Erythroblast (primary cell): Measurements from ENCODE around the gene TRAPPC2L.

Experiments
- DNase-seq, 2 experiments: peaks; one replicate each; lab custom pipeline; 2025; lab: John Stamatoyannopoulos, UW
- GATA1 ChIP-seq: IDR thresholded peaks from 2 replicates; pipeline ENCODE4 v1.6.1; 2011; ENCODE audit warnings: low read depth, mild to moderate bottlenecking, control low read depth, low read length, moderate library complexity
- POLR2A ChIP-seq: IDR thresholded peaks from 2 replicates; pipeline ENCODE4 v1.6.1; 2011; ENCODE audit warnings: mild to moderate bottlenecking, low read length

TRAPPC2L gene

GRCh38 chr16:88839745-88840599 is 17.0 kb upstream of the TRAPPC2L start:
- no peak for TF ChIP-seq GATA1
- DNase-seq: no peak

DNA sequence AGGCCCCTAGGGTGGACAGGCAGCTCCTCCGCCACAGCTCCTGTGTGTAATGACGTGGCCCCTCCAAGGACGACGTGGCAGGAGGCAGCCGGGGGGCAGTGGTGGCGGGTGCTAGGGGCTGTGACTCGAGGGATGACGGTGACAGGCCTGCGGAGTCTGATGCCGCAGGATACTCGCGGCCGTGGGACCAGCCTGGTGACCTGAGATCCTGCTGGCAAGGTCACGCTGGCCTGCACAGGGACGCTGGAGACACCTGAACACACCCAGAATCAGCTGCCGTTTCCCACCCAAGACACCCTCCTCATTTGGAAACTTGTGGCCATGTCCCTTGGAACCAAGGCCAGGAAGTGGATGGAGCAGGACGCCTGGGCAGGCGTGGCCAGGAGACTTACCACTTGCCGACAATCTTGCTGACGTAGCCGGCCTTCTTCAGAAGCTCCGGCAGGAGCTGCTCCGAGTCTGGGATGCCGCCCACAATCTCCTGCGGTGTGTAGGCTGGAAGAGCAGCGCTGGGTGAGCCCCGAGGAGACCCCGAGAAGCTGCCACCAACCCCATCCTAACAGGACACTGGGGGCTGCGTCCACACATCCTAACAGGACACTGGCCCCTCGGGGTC is 16.2 kb upstream of the TRAPPC2L start:
- DNase-seq: no peak
- TF ChIP-seq POLR2A (no peak), GATA1 (no peak)

DNA sequence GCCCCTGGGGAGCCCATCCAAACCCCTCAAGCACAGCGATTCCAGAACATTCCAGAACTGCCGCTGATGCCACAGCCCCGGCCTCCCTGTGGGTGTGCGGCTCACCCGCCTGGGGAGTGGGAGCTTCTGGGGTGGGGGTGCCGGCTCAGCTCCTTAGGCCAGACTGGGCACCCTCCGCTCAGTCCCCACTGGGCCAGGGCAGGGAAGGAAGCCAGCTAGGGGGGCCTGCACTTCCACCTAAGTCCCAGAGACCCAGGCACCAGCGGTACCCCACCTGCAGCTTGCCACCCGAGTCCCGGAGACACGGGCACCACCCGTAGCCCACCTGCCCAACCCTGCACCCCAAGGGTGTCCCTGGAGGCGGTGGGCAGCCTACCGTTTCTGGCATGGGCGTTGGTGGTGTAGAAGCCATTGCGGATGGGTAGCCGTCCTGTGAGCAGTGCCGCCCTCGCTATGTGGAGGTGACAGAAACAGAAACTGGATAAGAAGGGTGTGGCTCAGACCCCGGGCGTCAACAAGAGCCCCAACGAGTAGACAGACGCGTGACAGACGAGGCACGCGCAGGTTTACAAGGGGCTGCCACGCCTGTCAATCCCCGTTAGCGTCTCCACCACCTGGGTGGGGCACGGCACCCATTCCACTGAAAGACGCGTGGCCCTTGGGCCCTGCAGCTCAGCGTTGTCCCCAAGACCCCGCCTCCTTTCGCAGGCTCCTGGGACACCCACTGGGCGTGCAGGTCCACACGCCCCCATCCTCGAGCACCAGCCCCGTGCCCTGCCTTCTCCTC is 15.2 kb upstream of the TRAPPC2L start:
- TF ChIP-seq GATA1: no peak
- no peak for TF ChIP-seq POLR2A
- no peak for DNase-seq

GRCh38 chr16:88842308-88842756 is 14.6 kb upstream of the TRAPPC2L start:
- TF ChIP-seq POLR2A (no peak), GATA1 (no peak)
- DNase-seq: no peak

- DNase-seq: no peak
- TF ChIP-seq GATA1 (no peak), POLR2A (no peak)
These were observed 14.1 kb upstream of the TRAPPC2L start for GRCh38 chr16:88842806-88843205.

DNA sequence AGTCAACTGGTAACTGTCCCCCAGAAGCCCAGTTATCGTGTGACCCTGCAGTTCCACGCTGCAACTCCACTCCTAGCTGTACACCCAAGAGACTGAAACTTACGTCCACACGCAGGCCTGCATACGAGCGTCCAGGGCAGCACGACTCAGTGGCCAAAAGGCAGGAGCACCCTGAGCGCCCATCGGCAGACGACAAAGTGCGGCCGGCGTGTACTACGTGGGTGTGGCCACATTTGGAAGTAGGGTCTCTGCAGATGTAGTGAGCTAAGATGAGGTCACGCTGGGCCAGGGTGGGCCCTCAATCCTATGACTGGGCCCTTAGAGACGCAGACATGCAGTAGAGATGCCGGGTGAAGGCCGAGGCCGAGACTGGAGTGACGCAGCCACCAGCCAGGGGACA is 13.7 kb upstream of the TRAPPC2L start:
- no peak for DNase-seq
- no peak for TF ChIP-seq POLR2A
- TF ChIP-seq GATA1: no peak

- TF ChIP-seq GATA1: no peak
- no peak for TF ChIP-seq POLR2A
- DNase-seq: no peak
These were observed 12.4 kb upstream of the TRAPPC2L start for GRCh38 chr16:88844419-88845036.

GRCh38 chr16:88846088-88846487 is 10.8 kb upstream of the TRAPPC2L start:
- TF ChIP-seq POLR2A (no peak), GATA1 (no peak)
- DNase-seq: no peak

GRCh38 chr16:88847654-88848053 is 9.3 kb upstream of the TRAPPC2L start:
- TF ChIP-seq GATA1 (no peak), POLR2A (no peak)
- no peak for DNase-seq

DNA sequence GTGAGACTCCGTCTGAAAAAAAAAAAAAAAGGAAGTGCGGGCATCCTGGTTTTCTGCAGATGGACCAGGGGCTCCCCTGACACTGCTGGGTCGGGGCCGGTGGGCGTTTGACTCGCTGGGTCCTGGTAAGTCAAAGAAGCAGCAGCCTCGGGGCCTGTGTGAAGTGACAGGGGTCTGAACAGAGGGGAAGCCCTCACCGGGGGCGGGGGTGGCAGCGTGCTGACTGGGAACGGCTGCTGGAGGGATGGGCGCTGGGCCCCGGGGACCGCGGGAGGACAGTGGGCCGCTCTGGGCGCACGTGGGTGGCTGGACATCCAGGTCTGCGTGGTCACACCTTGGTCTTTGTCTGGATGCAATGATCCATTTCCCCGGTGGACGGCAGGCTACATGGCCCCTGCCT is 8.4 kb upstream of the TRAPPC2L start:
- no peak for DNase-seq
- TF ChIP-seq GATA1 (no peak), POLR2A (no peak)

DNA sequence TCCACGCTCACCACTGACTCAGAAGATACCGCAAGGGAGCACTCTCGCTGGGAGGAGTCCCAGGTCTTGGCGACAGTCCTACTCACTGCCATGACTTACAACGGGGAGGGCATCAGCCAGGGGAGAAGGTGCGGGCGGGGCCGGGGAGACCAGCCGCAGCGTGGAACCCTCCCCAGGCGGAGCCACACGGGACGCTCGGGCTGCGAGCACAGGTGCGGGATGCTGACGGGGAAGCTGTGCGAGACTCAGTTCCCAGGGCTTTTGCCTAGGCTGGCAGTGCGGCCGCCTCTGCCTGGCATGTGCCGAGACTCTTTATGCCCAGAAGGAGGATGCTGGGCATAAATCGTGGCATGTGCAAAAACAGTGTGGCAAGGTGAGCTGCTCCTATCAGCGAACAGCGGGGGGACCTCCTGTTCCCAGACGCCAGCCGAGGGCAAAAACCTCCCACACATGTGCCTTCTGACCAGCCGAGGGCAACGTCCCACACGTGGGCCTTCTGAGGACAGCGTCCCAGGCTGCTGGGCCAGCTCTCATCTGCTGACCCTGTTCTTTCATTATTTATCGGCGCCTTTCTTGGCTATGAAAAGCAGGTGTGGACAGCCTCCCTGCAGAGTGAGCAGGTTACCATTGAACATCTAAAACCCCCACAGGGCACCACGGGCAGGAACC is 6.3 kb upstream of the TRAPPC2L start:
- no peak for DNase-seq
- TF ChIP-seq GATA1: no peak
- TF ChIP-seq POLR2A: no peak

- no peak for TF ChIP-seq GATA1
- TF ChIP-seq POLR2A: no peak
- DNase-seq: no peak
These were observed 5.3 kb upstream of the TRAPPC2L start for GRCh38 chr16:88851616-88852015.
